HepG2 (cell line): ENCODE measurements around the gene CMTM3. TPM values are rescaled to one million over a fixed set of nuclear protein-coding genes. Genes with fewer than 3 reads are reported as not detected.

Experiments used
- BCLAF1 ChIP-seq: fragments of 450-650 bp; IDR thresholded peaks from 2 replicates; pipeline ENCODE4 v1.6.1; 2017; ENCODE audit warnings: mild to moderate bottlenecking
- CBFB ChIP-seq: sonication (generic); formaldehyde crosslinking; IDR thresholded peaks from 2 replicates; pipeline ENCODE4 v1.4.0; 2020; ENCODE audit warnings: missing genetic modification reagents
- FOXA3 ChIP-seq: IDR thresholded peaks from 2 replicates; pipeline ENCODE4 v1.6.1; 2016; ENCODE audit warnings: missing genetic modification reagents, missing compliant biosample characterization
- FOXC1 ChIP-seq: sonication (generic); formaldehyde crosslinking; IDR thresholded peaks from 2 replicates; pipeline ENCODE4 v1.8.0; 2022; ENCODE audit warnings: mild to moderate bottlenecking, missing genetic modification reagents, borderline replicate concordance
- FOXK1 ChIP-seq: sonication (generic); formaldehyde crosslinking; IDR thresholded peaks from 2 replicates; pipeline ENCODE4 v1.4.0; 2020; ENCODE audit warnings: low read depth, missing genetic modification reagents, borderline replicate concordance
- GABPA ChIP-seq, 2 experiments: IDR thresholded peaks; 2 replicates each; pipeline ENCODE4 v1.6.1; 2011 to 2016; ENCODE audit warnings: low read depth in 2 of 2, low read length in 1 of 2, missing biosample characterization in 1 of 2, missing genetic modification characterization in 1 of 2
- IRF1 ChIP-seq: sonication (generic); formaldehyde crosslinking; IDR thresholded peaks from 2 replicates; pipeline ENCODE4 v1.4.0; 2020; ENCODE audit warnings: low read depth, mild to moderate bottlenecking, missing genetic modification reagents
- NR2F1 ChIP-seq, 2 experiments: fragments of 450-650 bp in 1 of 2; formaldehyde crosslinking in 1 of 2; IDR thresholded peaks; 2 replicates each; pipeline versions ENCODE4 v1.5.0 to v1.6.1; 2016 to 2020; ENCODE audit warnings: mild to moderate bottlenecking in 1 of 2, missing compliant biosample characterization in 1 of 2, missing genetic modification reagents in 1 of 2, moderate library complexity in 1 of 2
- RARG ChIP-seq: sonication (generic); formaldehyde crosslinking; IDR thresholded peaks from 2 replicates; pipeline ENCODE4 v1.4.0; 2020; ENCODE audit warnings: low read depth, mild to moderate bottlenecking, missing genetic modification reagents
- SP5 ChIP-seq: IDR thresholded peaks from 2 replicates; pipeline ENCODE4 v1.6.1; 2016; ENCODE audit warnings: low read depth, borderline replicate concordance
- TOE1 ChIP-seq: sonication (generic); formaldehyde crosslinking; IDR thresholded peaks from 2 replicates; pipeline ENCODE4 v1.4.0; 2020; ENCODE audit warnings: mild to moderate bottlenecking, missing genetic modification reagents
- TRIM24 ChIP-seq: sonication (generic); formaldehyde crosslinking; IDR thresholded peaks from 2 replicates; pipeline ENCODE4 v1.8.0; 2022; ENCODE audit warnings: mild to moderate bottlenecking, missing genetic modification reagents
- ZBTB14 ChIP-seq: sonication (generic); formaldehyde crosslinking; IDR thresholded peaks from 2 replicates; pipeline ENCODE4 v1.4.0; 2020; ENCODE audit warnings: missing genetic modification reagents
- ZEB1 ChIP-seq: IDR thresholded peaks from 2 replicates; pipeline ENCODE4 v1.6.1; 2012; ENCODE audit warnings: mild to moderate bottlenecking, low read depth, inconsistent platforms; ENCODE audit not compliant: insufficient replicate concordance
- ZHX1 ChIP-seq: sonication (generic); formaldehyde crosslinking; IDR thresholded peaks from 2 replicates; pipeline ENCODE4 v1.8.1; 2022; ENCODE audit warnings: low read depth, mild to moderate bottlenecking, missing genetic modification reagents
- ZNF264 ChIP-seq: sonication (generic); formaldehyde crosslinking; IDR thresholded peaks from 2 replicates; pipeline ENCODE4 v1.4.0; 2020; ENCODE audit warnings: missing genetic modification reagents
- ZNF446 ChIP-seq: sonication (generic); formaldehyde crosslinking; IDR thresholded peaks from 2 replicates; pipeline ENCODE4 v1.5.0; 2020; ENCODE audit warnings: mild to moderate bottlenecking, missing genetic modification reagents
- ZNF512B ChIP-seq: sonication (generic); formaldehyde crosslinking; IDR thresholded peaks from 2 replicates; pipeline ENCODE4 v1.5.1; 2020; ENCODE audit warnings: missing genetic modification reagents, mild to moderate bottlenecking, borderline replicate concordance
- polyA plus RNA-seq, 8 experiments: library from polyadenylated mRNA; depleted of rRNA in 3 of 8; stranded (reverse) in 7 of 8; unstranded in 1 of 8; fragments of >200 nt; fragmentation: Illumina TruSeq in 4 of 8; extraction: Trizol in 4 of 8; gene quantifications; 2 replicates each; pipeline versions ENCODE4 v1.2.1 to v1.2.3, GENCODE V29; 2011 to 2016; ENCODE audit warnings: low read depth in 4 of 8, missing spikeins in 1 of 8, mixed read lengths in 1 of 8; ENCODE audit not compliant: insufficient read depth in 1 of 8
- total RNA-seq, 5 experiments: library from RNA; depleted of rRNA; stranded (reverse); fragments of >200 nt; fragmentation: Illumina TruSeq; extraction: Trizol; gene quantifications; 2 replicates each; pipeline ENCODE4 v1.2.3, GENCODE V29; 2016; ENCODE audit warnings: low read depth in 1 of 5

The CMTM3 gene
- total and polyA plus RNA-seq, 2 of the 13 experiments (the other 11 are each of a cell fraction or from before 2014, with no cell fraction given) = 29.2 to 48.7 TPM

- no peak for TF ChIP-seq TOE1 (CRISPR knock-in tag)
- TF ChIP-seq ZNF264 (CRISPR knock-in tag) = no peak
- 0 out of 4 replicates have a peak, but pooled peaks of 1 of the 2 experiments have one; percentile 41 for TF ChIP-seq NR2F1 (CRISPR knock-in tag; IDR thresholded peaks at IDR 0.05)
- no peak for TF ChIP-seq FOXA3 (CRISPR knock-in tag)
- TF ChIP-seq ZEB1 = no peak
- no peak for TF ChIP-seq ZHX1 (CRISPR knock-in tag)
- TF ChIP-seq ZBTB14 (CRISPR knock-in tag) = no peak
- no peak for TF ChIP-seq TRIM24 (CRISPR knock-in tag)
- no peak for TF ChIP-seq IRF1 (CRISPR knock-in tag)
- TF ChIP-seq ZNF512B (CRISPR knock-in tag) = no peak
- peak; percentile 67; the same call in 1 of the 2 replicates for TF ChIP-seq SP5 (CRISPR knock-in tag)
- no peak for TF ChIP-seq ZNF446
- TF ChIP-seq FOXK1 = peak; percentile 32; the same call in 1 of the 2 replicates
- TF ChIP-seq CBFB = no peak
- 0 out of 2 replicates have a peak, but pooled peaks have one; percentile 26 for TF ChIP-seq FOXC1
- TF ChIP-seq GABPA (IDR thresholded peaks at IDR 0.05; ENCODE audit: low read depth, low read length) = no peak
- 0 out of 2 replicates have a peak, but pooled peaks have one; percentile 13 for TF ChIP-seq GABPA (CRISPR knock-in tag; IDR thresholded peaks at IDR 0.05; ENCODE audit: low read depth)
- no peak for TF ChIP-seq BCLAF1
- no peak for TF ChIP-seq RARG (CRISPR knock-in tag)
Observed at GRCh38 chr16:66640724-66641314, 36.3 kb downstream of the CMTM3 start (continued).
